H1 (cell line): ENCODE measurements around the gene TNXB. TPM values are rescaled to one million over a fixed set of nuclear protein-coding genes. Genes with fewer than 3 reads are reported as not detected.

Source experiments
- CTCF ChIA-PET: fragments of 300-600 bp; sonication (Branson Sonifier 250); formaldehyde crosslinking; loops from one replicate; lab custom pipeline; 2021; ENCODE audit not compliant: partially characterized antibody; lab: Charles Lee
- POLR2A ChIA-PET: fragments of 300-600 bp; sonication (Branson Sonifier 250); formaldehyde crosslinking; loops from one replicate; lab custom pipeline; 2021; ENCODE audit warnings: inconsistent platforms; ENCODE audit not compliant: partially characterized antibody; lab: Charles Lee
- DNase-seq, 2 experiments: peaks; one replicate each; pipeline versions ENCODE4 v3.0.0 to v3.0.0-alpha.2; 2010 to 2022; ENCODE audit warnings: low spot score in 2 of 2, low read depth in 1 of 2, mixed read lengths in 1 of 2
- FAIRE-seq: peaks from 2 replicates; lab custom pipeline; 2011; peaks lifted over from hg19 to GRCh38; lab: Jason Lieb, UNC
- H2AFZ ChIP-seq: 2 replicates; pipeline ENCODE4 v1.8.1; 2012; ENCODE audit warnings: low read length, inconsistent platforms
- H2AK5ac ChIP-seq: 2 replicates; pipeline ENCODE4 v1.6.1; 2013; ENCODE audit warnings: low read depth, low read length
- H2BK120ac ChIP-seq: replicated peaks from 2 replicates; pipeline ENCODE3; 2013; ENCODE audit warnings: low read depth, low read length, inconsistent platforms
- H2BK12ac ChIP-seq: 2 replicates; pipeline ENCODE4 v1.6.1; 2013; ENCODE audit warnings: low read depth, low read length
- H2BK15ac ChIP-seq: 2 replicates; pipeline ENCODE4 v1.6.1; 2013; ENCODE audit warnings: low read length
- H2BK20ac ChIP-seq: 2 replicates; pipeline ENCODE4 v1.6.1; 2013; ENCODE audit warnings: low read length
- H2BK5ac ChIP-seq: 2 replicates; pipeline ENCODE4 v1.6.1; 2013; ENCODE audit warnings: low read depth, low read length
- H3K14ac ChIP-seq: 2 replicates; pipeline ENCODE4 v1.6.1; 2013; ENCODE audit warnings: inconsistent platforms; ENCODE audit not compliant: insufficient read length
- H3K18ac ChIP-seq: 2 replicates; pipeline ENCODE4 v1.6.1; 2013; ENCODE audit warnings: low read length; ENCODE audit errors: extremely low read depth
- H3K23ac ChIP-seq: 2 replicates; pipeline ENCODE4 v1.6.1; 2013; ENCODE audit warnings: inconsistent platforms; ENCODE audit not compliant: insufficient read length
- H3K23me2 ChIP-seq: 2 replicates; pipeline ENCODE4 v1.6.1; 2013; ENCODE audit warnings: low read depth, low read length
- H3K27ac ChIP-seq: 2 replicates; pipeline ENCODE4 v1.6.1; 2011; ENCODE audit warnings: low read depth, low read length, inconsistent platforms
- H3K27me3 ChIP-seq, 4 experiments: replicated peaks in 1 of 4; 1 replicate in 1 of 4; 2 replicates in 3 of 4; pipeline versions ENCODE4 v1.6.1 to v1.8.1; 2011 to 2013; ENCODE audit warnings: low read length in 3 of 4, mild to moderate bottlenecking in 3 of 4, inconsistent platforms in 2 of 4, mixed read lengths in 2 of 4, moderate library complexity in 1 of 4; ENCODE audit not compliant: control insufficient read depth in 3 of 4, insufficient read depth in 3 of 4; ENCODE audit errors: extremely low read depth in 1 of 4
- H3K36me3 ChIP-seq, 4 experiments: 2 replicates each; pipeline versions ENCODE4 v1.6.1 to v1.8.1; 2011 to 2013; ENCODE audit warnings: mild to moderate bottlenecking in 4 of 4, low read length in 3 of 4, moderate library complexity in 2 of 4, control low read depth in 1 of 4, inconsistent platforms in 1 of 4; ENCODE audit not compliant: insufficient read depth in 4 of 4, control insufficient read depth in 2 of 4
- H3K4ac ChIP-seq: replicated peaks from 2 replicates; pipeline ENCODE3; 2013; ENCODE audit warnings: low read length, low read depth, mixed read lengths, inconsistent platforms; ENCODE audit not compliant: insufficient read length
- H3K4me1 ChIP-seq, 4 experiments: replicated peaks in 1 of 4; 1 replicate in 1 of 4; 2 replicates in 3 of 4; pipeline versions ENCODE4 v1.6.1 to v1.8.1; 2011 to 2013; ENCODE audit warnings: low read length in 3 of 4, inconsistent platforms in 2 of 4, mixed read lengths in 1 of 4; ENCODE audit not compliant: insufficient read depth in 4 of 4, control insufficient read depth in 3 of 4
- H3K4me2 ChIP-seq, 2 experiments: 2 replicates each; pipeline versions ENCODE4 v1.6.1 to v1.8.1; 2011 to 2013; ENCODE audit warnings: low read depth in 2 of 2, low read length in 2 of 2, control low read depth in 1 of 2, inconsistent platforms in 1 of 2, mild to moderate bottlenecking in 1 of 2; ENCODE audit not compliant: insufficient read depth in 1 of 2
- H3K4me3 ChIP-seq, 4 experiments: fragments of 200-600, 300-600 bp in 1 of 4; sonication (generic), shearing (Covaris generic), sonication (Bioruptor Twin) in 1 of 4; 2 replicates each; pipeline versions ENCODE4 v1.5.1 to v1.8.1; 2011 to 2016; ENCODE audit warnings: low read length in 4 of 4, low read depth in 3 of 4, control low read depth in 2 of 4, inconsistent platforms in 2 of 4, mild to moderate bottlenecking in 2 of 4, mixed read lengths in 1 of 4, moderate library complexity in 1 of 4; ENCODE audit not compliant: insufficient read depth in 2 of 4; ENCODE audit errors: extremely low read depth in 1 of 4
- H3K56ac ChIP-seq: replicated peaks from 2 replicates; pipeline ENCODE3; 2013; ENCODE audit warnings: low read depth, mild to moderate bottlenecking, mixed read lengths, low read length, inconsistent platforms; ENCODE audit not compliant: insufficient read length
- H3K79me1 ChIP-seq: 2 replicates; pipeline ENCODE4 v1.6.1; 2013; ENCODE audit warnings: low read depth, low read length, control low read depth
- H3K79me2 ChIP-seq, 2 experiments: 2 replicates each; pipeline versions ENCODE4 v1.6.1 to v1.8.1; 2012 to 2013; ENCODE audit warnings: low read length in 2 of 2, mild to moderate bottlenecking in 2 of 2, inconsistent platforms in 1 of 2; ENCODE audit not compliant: insufficient read depth in 2 of 2, control insufficient read depth in 1 of 2
- H3K9ac ChIP-seq, 4 experiments: replicated peaks in 1 of 4; 1 replicate in 1 of 4; 2 replicates in 3 of 4; pipeline versions ENCODE4 v1.6.1 to v1.8.1; 2011 to 2013; ENCODE audit warnings: low read depth in 3 of 4, low read length in 3 of 4, control low read depth in 2 of 4, mild to moderate bottlenecking in 2 of 4, moderate library complexity in 2 of 4, inconsistent platforms in 1 of 4; ENCODE audit errors: extremely low read depth in 1 of 4
- H3K9me3 ChIP-seq, 2 experiments: 2 replicates each; pipeline versions ENCODE4 v1.6.1 to v1.8.1; 2012 to 2013; ENCODE audit warnings: mild to moderate bottlenecking in 2 of 2, moderate library complexity in 2 of 2, control low read depth in 1 of 2, inconsistent platforms in 1 of 2, low read depth in 1 of 2, low read length in 1 of 2, mixed read lengths in 1 of 2; ENCODE audit not compliant: insufficient read depth in 2 of 2
- H4K20me1 ChIP-seq, 2 experiments: replicated peaks in 1 of 2; 2 replicates each; pipeline versions ENCODE3 to v1.8.1; 2011 to 2013; ENCODE audit warnings: inconsistent platforms in 2 of 2, low read length in 2 of 2, mild to moderate bottlenecking in 1 of 2; ENCODE audit not compliant: insufficient read depth in 2 of 2, control insufficient read depth in 1 of 2
- H4K5ac ChIP-seq: 2 replicates; pipeline ENCODE4 v1.6.1; 2013; ENCODE audit warnings: low read length, low read depth, mixed read lengths, inconsistent platforms; ENCODE audit not compliant: insufficient read length
- H4K8ac ChIP-seq: 2 replicates; pipeline ENCODE4 v1.8.0; 2013; ENCODE audit warnings: mild to moderate bottlenecking, moderate library complexity, low read length, inconsistent platforms; ENCODE audit not compliant: insufficient read depth; ENCODE audit errors: extremely low read depth
- H4K91ac ChIP-seq: replicated peaks from 2 replicates; pipeline ENCODE3; 2013; ENCODE audit warnings: low read length, mixed read lengths, inconsistent platforms; ENCODE audit not compliant: insufficient read length
- JUND ChIP-seq: IDR thresholded peaks from 2 replicates; pipeline ENCODE4 v1.6.1; 2011; ENCODE audit warnings: mild to moderate bottlenecking, improper control_type of control experiment, low read length
- TAF1 ChIP-seq: IDR thresholded peaks from 2 replicates; pipeline ENCODE4 v1.6.1; 2011; ENCODE audit warnings: mild to moderate bottlenecking, low read depth, low read length
- WGBS, 2 experiments: shearing (Covaris generic) in 1 of 2; methylation state at CpG; one replicate each; pipeline versions ENCODE4 v1.1.6 to v1.1.7; 2013 to 2015; ENCODE audit warnings: low lambda C conversion rate in 2 of 2, mixed read lengths in 2 of 2, inconsistent platforms in 1 of 2, low coverage in 1 of 2, missing lambda C conversion rate in 1 of 2; ENCODE audit not compliant: insufficient replicate concordance in 2 of 2, insufficient coverage in 1 of 2, insufficient read length in 1 of 2; ENCODE audit errors: extremely low coverage in 1 of 2, missing lambda C conversion rate in 1 of 2; 5-methylcytosine and 5-hydroxymethylcytosine counted together
- polyA plus RNA-seq, 7 experiments: library from polyadenylated mRNA; depleted of rRNA in 3 of 7; stranded (reverse) in 5 of 7; unstranded in 2 of 7; fragments of >200 nt in 5 of 7; fragments of 200-250 nt in 2 of 7; gene quantifications; 1 replicate in 5 of 7; 2 replicates in 1 of 7; 4 replicates in 1 of 7; pipeline versions ENCODE4 v1.2.1 to v1.2.3, GENCODE V29; 2011 to 2013; ENCODE audit warnings: missing spikeins in 2 of 7, mixed read lengths in 2 of 7
- total RNA-seq: library from RNA; stranded (reverse); fragmentation: NEBNext Ultra II Directional; extraction: Animal tissue kit (Norgen Biotek cat#: 25700); gene quantifications from 2 replicates; pipeline ENCODE4 v1.2.1, GENCODE V29; 2021

The TNXB gene
- total and polyA plus RNA-seq, 2 of the 8 experiments (the other 6 are each of a cell fraction or from before 2014, with no cell fraction given), result 3.1 to 4.8 TPM

DNA sequence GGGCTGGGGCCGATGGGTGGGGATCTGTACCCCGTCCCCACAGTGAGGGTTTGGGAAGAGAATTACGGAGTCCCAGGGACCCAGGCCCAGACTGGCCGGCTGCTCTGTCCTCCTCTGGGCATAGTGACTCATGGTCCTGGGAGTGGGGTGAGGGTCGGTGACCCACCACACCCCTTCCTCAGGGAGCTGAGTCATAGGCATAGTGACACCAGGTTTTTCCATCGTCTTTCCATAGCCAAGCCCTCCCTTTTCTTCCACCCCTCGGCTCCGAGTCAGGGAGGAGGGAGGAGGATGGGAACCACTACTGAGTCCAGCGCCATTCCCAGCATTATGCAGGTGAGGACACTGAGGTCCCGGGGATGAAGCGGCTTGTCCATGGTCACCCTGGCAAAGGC lies 62.1 kb downstream of the TNXB start:
- Histone ChIP-seq H3K79me2 (no peaks in the 10 kb centered on the region), H3K27me3 (no peaks in the 10 kb centered on the region), H3K9ac (no peak overlapping the region), H2BK20ac (no peak overlapping the region), H2BK5ac (no peak overlapping the region; the same call in 1 of the 2 replicates), H4K8ac (no peak overlapping the region), H3K27ac (no peak overlapping the region), H3K4me2 (no peak overlapping the region), H2BK120ac (no peak overlapping the region), H3K56ac (no peak overlapping the region), H4K91ac (no peak overlapping the region)
- CTCF ChIA-PET, result interaction anchor here (0.5 to 4.9 kb wide), 19 partner anchors 8 to 1510 kb away, joined by 3 to 38 read pairs (median 7); partner anchors contain the start of genes CFB, CYP21A2 and DXO
- 94% methylated on average over 6 of the region's 11 CpGs; no CpG with 5 or more reads in 1 of the 2 experiments for WGBS, 2 experiments
- TF ChIP-seq JUND (0 out of 2 replicates have a peak, but pooled peaks have one; percentile 10), TAF1 (no peak)
- TF ChIP-seq, all 59 proteins: peak for 1
- DNase-seq (no peak), FAIRE-seq (no peak)
- H2AFZ ChIP-seq, result no peak overlapping the region
- no peak overlapping the region for H3K4me3 ChIP-seq
- peaks cover 1% of the 10 kb centered on the region; the same call in 1 of the 2 replicates for H3K23me2 ChIP-seq
- H3K79me1 ChIP-seq, result no peaks in the 10 kb centered on the region
- H3K4me1 ChIP-seq, result peaks cover 0 to 7% (median 4%) of the 10 kb centered on the region in 4 experiments; a peak in 4 of 7 replicates
- no peaks in the 10 kb centered on the region for H4K20me1 ChIP-seq
- H3K18ac ChIP-seq, result no peak overlapping the region
- no peaks in the 10 kb centered on the region for H3K36me3 ChIP-seq
- POLR2A ChIA-PET, result interaction anchor here (0.6 to 3.1 kb wide), 7 partner anchors 11 to 122 kb away, joined by 3 to 14 read pairs (median 4); partner anchors contain the start of gene DXO
- no peak overlapping the region for H3K4ac ChIP-seq
- H2BK15ac ChIP-seq, result no peak overlapping the region
- H2AK5ac ChIP-seq, result no peak overlapping the region
- H4K5ac ChIP-seq, result no peak overlapping the region
- peak overlapping the region; percentile 63; the same call in 1 of the 2 replicates for H2BK12ac ChIP-seq
- H3K14ac ChIP-seq, result no peak overlapping the region
- no peak overlapping the region for H3K23ac ChIP-seq
- no peaks in the 10 kb centered on the region for H3K9me3 ChIP-seq
